Karpas-422 (cell line): Measurements from ENCODE around the gene OPCML. TPM values are rescaled to one million over a fixed set of nuclear protein-coding genes. Genes with fewer than 3 reads are reported as not detected.

Experiments used
- DNase-seq: peaks from one replicate; pipeline ENCODE4 v3.0.0-alpha.2; 2015
- H2AFZ ChIP-seq: fragments of 200-600 bp; sonication (generic); 2 replicates; pipeline ENCODE4 v1.6.1; 2014; ENCODE audit warnings: antibody characterized with exemption, low read length, mixed read lengths
- H3K27ac ChIP-seq: fragments of 200-600 bp; sonication (generic); 2 replicates; pipeline ENCODE4 v1.5.1; 2014; ENCODE audit warnings: mild to moderate bottlenecking, low read length, moderate library complexity
- H3K27me3 ChIP-seq: fragments of 200-600 bp; sonication (generic); 2 replicates; pipeline ENCODE4 v1.6.1; 2014; ENCODE audit warnings: low read length, mixed read lengths
- H3K36me3 ChIP-seq: fragments of 200-600 bp; sonication (generic); 2 replicates; pipeline ENCODE4 v1.6.1; 2014; ENCODE audit warnings: low read length, mixed read lengths; ENCODE audit not compliant: insufficient read depth
- H3K4me1 ChIP-seq: fragments of 200-600 bp; sonication (generic); 2 replicates; pipeline ENCODE4 v1.6.1; 2014; ENCODE audit warnings: mild to moderate bottlenecking, low read length, mixed read lengths
- H3K4me2 ChIP-seq: fragments of 200-600 bp; sonication (generic); 2 replicates; pipeline ENCODE4 v1.6.1; 2014; ENCODE audit warnings: low read length, low read depth, mild to moderate bottlenecking; ENCODE audit not compliant: poor library complexity, severe bottlenecking
- H3K4me3 ChIP-seq: fragments of 200-600 bp; sonication (generic); 2 replicates; pipeline ENCODE4 v1.5.1; 2014; ENCODE audit warnings: mild to moderate bottlenecking, antibody characterized with exemption, low read length, mixed read lengths
- H3K79me2 ChIP-seq: fragments of 200-600 bp; sonication (generic); 2 replicates; pipeline ENCODE4 v1.6.1; 2014; ENCODE audit warnings: mild to moderate bottlenecking, low read length, mixed read lengths
- H3K9ac ChIP-seq: fragments of 200-600 bp; sonication (generic); 2 replicates; pipeline ENCODE4 v1.6.0; 2014; ENCODE audit warnings: low read length
- H3K9me2 ChIP-seq: fragments of 200-600 bp; sonication (generic), shearing (Covaris generic); replicated peaks from 2 replicates; pipeline ENCODE4 v1.6.0; 2014; ENCODE audit warnings: mild to moderate bottlenecking, low read length, moderate library complexity; ENCODE audit not compliant: insufficient read depth
- H3K9me3 ChIP-seq: fragments of 300-700, 200-600 bp; sonication (generic); 2 replicates; pipeline ENCODE4 v1.6.1; 2014; ENCODE audit warnings: low read length, mixed read lengths
- H4K20me1 ChIP-seq: fragments of 200-600 bp; sonication (generic); 2 replicates; pipeline ENCODE4 v1.6.1; 2014; ENCODE audit warnings: mild to moderate bottlenecking, antibody characterized with exemption, low read length, low read depth; ENCODE audit not compliant: insufficient read depth
- total RNA-seq: library from RNA; depleted of rRNA; stranded (reverse); fragments of >200 nt; shearing (Covaris generic); gene quantifications from 2 replicates; pipeline ENCODE4 v1.2.3, GENCODE V29; 2014; ENCODE audit warnings: low replicate concordance

Gene OPCML
- total RNA-seq, 1 experiment from 2014 or later = not detected

- Histone ChIP-seq H3K27ac (no peak overlapping the region), H3K9me3 (no peaks in the 10 kb centered on the region), H3K9me2 (no peaks in the 10 kb centered on the region), H3K36me3 (no peaks in the 10 kb centered on the region), H3K4me2 (no peak overlapping the region), H4K20me1 (no peaks in the 10 kb centered on the region), H3K79me2 (no peaks in the 10 kb centered on the region), H3K4me3 (no peak overlapping the region), H2AFZ (no peak overlapping the region), H3K4me1 (no peaks in the 10 kb centered on the region), H3K9ac (no peak overlapping the region), H3K27me3 (no peaks in the 10 kb centered on the region)
- no peak for DNase-seq
Measured at GRCh38 chr11:132655187-132655855, 877.0 kb downstream of the OPCML start.

- Histone ChIP-seq H3K79me2 (no peaks in the 10 kb centered on the region), H3K9me3 (no peaks in the 10 kb centered on the region), H3K27ac (no peak overlapping the region), H2AFZ (no peak overlapping the region), H3K4me3 (no peak overlapping the region), H3K27me3 (no peaks in the 10 kb centered on the region), H3K4me1 (no peaks in the 10 kb centered on the region), H3K9me2 (no peaks in the 10 kb centered on the region), H3K36me3 (no peaks in the 10 kb centered on the region), H4K20me1 (no peaks in the 10 kb centered on the region), H3K9ac (no peak overlapping the region), H3K4me2 (no peak overlapping the region)
- no peak for DNase-seq
Measured at GRCh38 chr11:132653237-132653636, 879.1 kb downstream of the OPCML start.

GRCh38 chr11:132650969-132651720, 881.2 kb downstream of the OPCML start:
- H3K9me2 ChIP-seq = no peaks in the 10 kb centered on the region
- no peaks in the 10 kb centered on the region for H3K36me3 ChIP-seq
- no peaks in the 10 kb centered on the region for H3K79me2 ChIP-seq
- H3K27me3 ChIP-seq = no peaks in the 10 kb centered on the region
- H3K4me3 ChIP-seq = no peak overlapping the region
- H3K9ac ChIP-seq = no peak overlapping the region
- H3K4me1 ChIP-seq = no peaks in the 10 kb centered on the region
- no peaks in the 10 kb centered on the region for H3K9me3 ChIP-seq
- no peak overlapping the region for H2AFZ ChIP-seq
- H3K27ac ChIP-seq = no peak overlapping the region
- H3K4me2 ChIP-seq = no peak overlapping the region
- no peaks in the 10 kb centered on the region for H4K20me1 ChIP-seq
- no peak for DNase-seq

- no peak for DNase-seq
- Histone ChIP-seq H2AFZ (no peak overlapping the region), H3K9ac (no peak overlapping the region), H3K79me2 (no peaks in the 10 kb centered on the region), H3K4me3 (no peak overlapping the region), H3K27ac (no peak overlapping the region), H3K4me2 (no peak overlapping the region), H3K27me3 (no peaks in the 10 kb centered on the region), H3K4me1 (no peaks in the 10 kb centered on the region), H4K20me1 (no peaks in the 10 kb centered on the region), H3K36me3 (no peaks in the 10 kb centered on the region), H3K9me3 (no peaks in the 10 kb centered on the region), H3K9me2 (no peaks in the 10 kb centered on the region)
Measured at GRCh38 chr11:132649277-132649676, 883.0 kb downstream of the OPCML start.

GRCh38 chr11:132648851-132649250, 883.5 kb downstream of the OPCML start:
- H3K9me3 ChIP-seq = no peaks in the 10 kb centered on the region
- no peaks in the 10 kb centered on the region for H3K27me3 ChIP-seq
- no peaks in the 10 kb centered on the region for H4K20me1 ChIP-seq
- no peaks in the 10 kb centered on the region for H3K36me3 ChIP-seq
- H3K9ac ChIP-seq = no peak overlapping the region
- no peak overlapping the region for H3K4me3 ChIP-seq
- no peak overlapping the region for H2AFZ ChIP-seq
- DNase-seq = no peak
- no peaks in the 10 kb centered on the region for H3K9me2 ChIP-seq
- H3K79me2 ChIP-seq = no peaks in the 10 kb centered on the region
- no peak overlapping the region for H3K4me2 ChIP-seq
- no peak overlapping the region for H3K27ac ChIP-seq
- no peaks in the 10 kb centered on the region for H3K4me1 ChIP-seq

GRCh38 chr11:132646890-132647289, 885.4 kb downstream of the OPCML start:
- H3K9ac ChIP-seq = no peak overlapping the region
- H3K79me2 ChIP-seq = no peaks in the 10 kb centered on the region
- no peak overlapping the region for H2AFZ ChIP-seq
- H3K4me1 ChIP-seq = no peaks in the 10 kb centered on the region
- no peaks in the 10 kb centered on the region for H3K27me3 ChIP-seq
- H3K9me2 ChIP-seq = no peaks in the 10 kb centered on the region
- no peak overlapping the region for H3K27ac ChIP-seq
- H3K4me2 ChIP-seq = no peak overlapping the region
- H3K4me3 ChIP-seq = no peak overlapping the region
- H4K20me1 ChIP-seq = no peaks in the 10 kb centered on the region
- DNase-seq = no peak
- no peaks in the 10 kb centered on the region for H3K36me3 ChIP-seq
- H3K9me3 ChIP-seq = no peaks in the 10 kb centered on the region

- H4K20me1 ChIP-seq = no peaks in the 10 kb centered on the region
- H3K4me2 ChIP-seq = no peak overlapping the region
- H2AFZ ChIP-seq = no peak overlapping the region
- H3K9me2 ChIP-seq = no peaks in the 10 kb centered on the region
- DNase-seq = no peak
- no peaks in the 10 kb centered on the region for H3K79me2 ChIP-seq
- no peak overlapping the region for H3K4me3 ChIP-seq
- H3K36me3 ChIP-seq = no peaks in the 10 kb centered on the region
- no peaks in the 10 kb centered on the region for H3K9me3 ChIP-seq
- H3K27ac ChIP-seq = no peak overlapping the region
- no peak overlapping the region for H3K9ac ChIP-seq
- no peaks in the 10 kb centered on the region for H3K27me3 ChIP-seq
- no peaks in the 10 kb centered on the region for H3K4me1 ChIP-seq
Measured at GRCh38 chr11:132644520-132645239, 887.6 kb downstream of the OPCML start.

GRCh38 chr11:132643239-132643638, 889.1 kb downstream of the OPCML start:
- Histone ChIP-seq H3K9me3 (no peaks in the 10 kb centered on the region), H3K9me2 (no peaks in the 10 kb centered on the region), H3K79me2 (no peaks in the 10 kb centered on the region), H2AFZ (no peak overlapping the region), H3K36me3 (no peaks in the 10 kb centered on the region), H3K27ac (no peak overlapping the region), H3K27me3 (no peaks in the 10 kb centered on the region), H3K4me3 (no peak overlapping the region), H3K9ac (no peak overlapping the region), H4K20me1 (no peaks in the 10 kb centered on the region), H3K4me2 (no peak overlapping the region), H3K4me1 (no peaks in the 10 kb centered on the region)
- DNase-seq = no peak
